GM20000 (cell line): ENCODE results near the gene ARMH3.
A peak's percentile ranks its signal among the peaks of the same experiment; 100 is the strongest.

ENCODE experiments used
- DNase-seq: peaks from one replicate; pipeline ENCODE4 v3.0.0; 2012; ENCODE audit warnings: low spot score
- CTCF ChIP-seq: IDR thresholded peaks from 2 replicates; pipeline ENCODE4 v1.5.1; 2012; ENCODE audit warnings: mild to moderate bottlenecking, control low read depth; ENCODE audit errors: extremely low read depth, missing control alignments

The ARMH3 gene

GRCh38 chr10:101833466-101833865, 222.5 kb downstream of the ARMH3 start:
- TF ChIP-seq CTCF, result no peak
- DNase-seq, result no peak

- TF ChIP-seq CTCF, result no peak
- DNase-seq, result no peak
Observed at GRCh38 chr10:101832325-101832771, 223.6 kb downstream of the ARMH3 start.

- no peak for TF ChIP-seq CTCF
- no peak for DNase-seq
Observed at GRCh38 chr10:101831169-101831811, 224.7 kb downstream of the ARMH3 start.

GRCh38 chr10:101830322-101831168, 225.4 kb downstream of the ARMH3 start:
- peak; percentile 91 for DNase-seq
- no peak for TF ChIP-seq CTCF

GRCh38 chr10:101829561-101830315, 226.2 kb downstream of the ARMH3 start:
- no peak for TF ChIP-seq CTCF
- peak; percentile 94 for DNase-seq

GRCh38 chr10:101828766-101829551, 227.0 kb downstream of the ARMH3 start:
- no peak for TF ChIP-seq CTCF
- peak; percentile 4 for DNase-seq
